Heart left ventricle (tissue), 16 donors: ENCODE measurements around the gene PLEKHM3. TPM values are rescaled to one million over a fixed set of nuclear protein-coding genes. Genes with fewer than 3 reads are reported as not detected.

Experiments
- ATAC-seq, 4 donors: fragments of 200-7000 bp; cut with Tn5 transposase; one replicate each; pipeline ENCODE4 v1.9.1; 2020 to 2022; ENCODE audit warnings: moderate library complexity in 4 of 4, mild to moderate bottlenecking in 3 of 4, moderate number of reproducible peaks in 1 of 4
- DNase-seq, 5 donors: peaks; one replicate each; pipeline ENCODE4 v3.0.0-alpha.2; 2020
- H3K27ac ChIP-seq, 12 donors: fragments of 200-600 bp; sonication (generic) in 4 of 12; one replicate each; pipeline versions ENCODE4 v1.5.0 to v1.8.0; 2016 to 2022; ENCODE audit warnings: mild to moderate bottlenecking in 2 of 12
- H3K27me3 ChIP-seq, 9 donors: fragments of 200-600 bp; sonication (generic) in 2 of 9; one replicate each; pipeline versions ENCODE4 v1.5.1 to v1.8.0; 2016 to 2022; ENCODE audit warnings: mild to moderate bottlenecking in 3 of 9
- H3K36me3 ChIP-seq, 9 donors: fragments of 200-600 bp; sonication (generic) in 2 of 9; one replicate each; pipeline versions ENCODE4 v1.5.0 to v1.8.0; 2018 to 2022; ENCODE audit warnings: mild to moderate bottlenecking in 2 of 9
- H3K4me1 ChIP-seq, 12 donors: fragments of 200-600 bp; sonication (generic) in 4 of 12; one replicate each; pipeline versions ENCODE4 v1.5.0 to v1.8.0; 2016 to 2022; ENCODE audit warnings: mild to moderate bottlenecking in 3 of 12
- H3K4me3 ChIP-seq, 12 donors: fragments of 200-600 bp; sonication (generic) in 4 of 12; one replicate each; pipeline versions ENCODE4 v1.5.0 to v1.8.0; 2017 to 2022; ENCODE audit warnings: mild to moderate bottlenecking in 9 of 12, moderate library complexity in 4 of 12
- H3K9me3 ChIP-seq, 12 donors: fragments of 200-600 bp; sonication (generic) in 4 of 12; one replicate each; pipeline versions ENCODE4 v1.5.0 to v1.8.0; 2016 to 2022; ENCODE audit warnings: mild to moderate bottlenecking in 1 of 12
- CTCF ChIP-seq, 12 donors: fragments of 200-600 bp; sonication (generic) in 4 of 12; IDR thresholded peaks; one replicate each; pipeline versions ENCODE4 v1.5.0 to v1.8.0; 2018 to 2022; ENCODE audit warnings: antibody characterized with exemption in 12 of 12, mild to moderate bottlenecking in 5 of 12
- POLR2A ChIP-seq, 2 donors: fragments of 450-650 bp; IDR thresholded peaks; one replicate each; pipeline ENCODE4 v1.6.1; 2017; ENCODE audit warnings: antibody characterized with exemption in 2 of 2, mild to moderate bottlenecking in 2 of 2, moderate library complexity in 2 of 2
- whole genome bisulfite sequencing, 4 donors: extraction: QIAGEN DNeasy Blood & Tissue Kit in 2 of 4; methylation state at CpG; one replicate each; pipeline versions ENCODE4 v1.1.5 to v1.1.7; 2013 to 2018; 5-methylcytosine and 5-hydroxymethylcytosine counted together
- intact Hi-C, 10 donors: fragments of 100-400 bp; cut with DNase I; formaldehyde crosslinking; loops; one replicate each; pipeline versions ENCODE4 v1.11.1 to v1.14.2; 2022
- polyA plus RNA-seq, 2 donors: library from polyadenylated mRNA; stranded (reverse); fragments of 200-250 nt; gene quantifications; one replicate each; pipeline ENCODE4 v1.2.3, GENCODE V29; 2013
- total RNA-seq, 9 donors: library from RNA; depleted of rRNA in 2 of 9; stranded (reverse); fragments of >200 nt in 2 of 9; fragmentation: NEBNext Ultra II Directional in 3 of 9; extraction: Animal tissue kit (Norgen Biotek cat#: 25700) in 3 of 9; gene quantifications; one replicate each; pipeline versions ENCODE4 v1.1.0 to v1.2.4, GENCODE V29; 2016 to 2023
- donor health status: ischemic (EF 13 %, LVEDD 7.1; RV severe dilation, severe dysfunction).
- donor health status: healthy with polysubstance abuse.
- donor health status: DM: no; HTN: yes; CAD: no.
- donor health status: DM: no; HTN: no; CAD: no.
- donor health status: ischemic (EF 25% LVEDD 6.9; RV normal size, moderate dysfunction).
- donor health status: ischemic (EF 25% LVEDD 5.7; RV mildly dilated, moderate dysfunction).
- donor health status: healthy.
- donor health status: DM: yes; HTN: yes; CAD: no.
- donor health status: ischemic (EF 35%, LVEDD 5.7; RV mildly dilated, moderate dysfunction).
- donor health status: nonischemic (EF 11% LVEDD 7.7; RV severe dilation, severe dysfunction).
- donor health status: DM: yes; HTN: yes; CAD: no.
- donor health status: PGD.
- donor health status: ischemic (EF 29% LVEDD 5.4; RV normal size, mild dysfunction).
- donor health status: nonischemic (EF 23%, LVEDD 6.1; RV moderate dilation, normal function).

The PLEKHM3 gene
- total and polyA plus RNA-seq, 11 donors, result 5.2 to 28.3 (median 17.0) TPM

- Histone ChIP-seq H3K27me3 (no peaks in the 10 kb centered on the region), H3K27ac (peak overlapping the region in 10 of 12 donors; percentile 0 to 64 (median 54)), H3K4me3 (no peak overlapping the region), H3K36me3 (peaks cover 0 to 11% (median 3%) of the 10 kb centered on the region in 9 donors), H3K9me3 (no peaks in the 10 kb centered on the region), H3K4me1 (peaks cover 4 to 53% (median 24%) of the 10 kb centered on the region in 12 donors)
- TF ChIP-seq POLR2A (IDR thresholded peaks at IDR 0.05) (no peak), CTCF (IDR thresholded peaks at IDR 0.05) (no peak)
- 71 to 80% (median 74%) methylated on average over 8 of the region's 8 CpGs for WGBS, 4 donors
- ATAC-seq (peak in 3 of 4 donors; percentile 19 to 37 (median 25)), DNase-seq (no peak)
- intact Hi-C loops, result no loop called here
Measured at GRCh38 chr2:207939342-207940108, 85.8 kb downstream of the PLEKHM3 start.

GRCh38 chr2:207938886-207939285, 86.4 kb downstream of the PLEKHM3 start:
- Histone ChIP-seq H3K27ac (peak overlapping the region in 10 of 12 donors; percentile 0 to 64 (median 54)), H3K27me3 (no peaks in the 10 kb centered on the region), H3K4me3 (no peak overlapping the region), H3K4me1 (peaks cover 4 to 59% (median 26%) of the 10 kb centered on the region in 12 donors), H3K9me3 (no peaks in the 10 kb centered on the region), H3K36me3 (peaks cover 0 to 5% (median 0%) of the 10 kb centered on the region in 9 donors)
- WGBS, 4 donors, result 59 to 77% (median 69%) methylated on average over 4 of the region's 4 CpGs
- DNase-seq (peak in 1 of 5 donors; percentile 39), ATAC-seq (peak; percentile 57 to 75 (median 68))
- TF ChIP-seq CTCF (IDR thresholded peaks at IDR 0.05) (no peak), POLR2A (IDR thresholded peaks at IDR 0.05) (no peak)
- intact Hi-C loops, result no loop called here

- WGBS, 4 donors, result 65 to 74% (median 71%) methylated on average over 4 of the region's 4 CpGs
- Histone ChIP-seq H3K4me1 (peaks cover 4 to 64% (median 27%) of the 10 kb centered on the region in 12 donors), H3K27ac (peak overlapping the region in 9 of 12 donors; percentile 0 to 59 (median 53)), H3K9me3 (no peaks in the 10 kb centered on the region), H3K27me3 (no peaks in the 10 kb centered on the region), H3K4me3 (no peak overlapping the region), H3K36me3 (peaks cover 0 to 5% (median 0%) of the 10 kb centered on the region in 9 donors)
- TF ChIP-seq POLR2A (IDR thresholded peaks at IDR 0.05) (no peak), CTCF (IDR thresholded peaks at IDR 0.05) (no peak)
- DNase-seq (no peak), ATAC-seq (no peak)
- intact Hi-C loops, result no loop called here
Measured at GRCh38 chr2:207938415-207938814, 86.9 kb downstream of the PLEKHM3 start.

GRCh38 chr2:207937823-207938222, 87.5 kb downstream of the PLEKHM3 start:
- H3K4me1 ChIP-seq, result peaks cover 4 to 66% (median 28%) of the 10 kb centered on the region in 12 donors

More at GRCh38 chr2:207937823-207938222, 87.5 kb downstream of the PLEKHM3 start:
- no peak for DNase-seq
- Histone ChIP-seq H3K4me3 (no peak overlapping the region), H3K36me3 (peaks cover 0 to 5% (median 0%) of the 10 kb centered on the region in 9 donors), H3K9me3 (no peaks in the 10 kb centered on the region), H3K27me3 (no peaks in the 10 kb centered on the region), H3K27ac (peak overlapping the region in 7 of 12 donors; percentile 0 to 59 (median 53))
- WGBS, 4 donors, result 64 to 72% (median 67%) methylated on average over 2 of the region's 2 CpGs
- ATAC-seq, result no peak
- TF ChIP-seq CTCF (IDR thresholded peaks at IDR 0.05) (no peak), POLR2A (IDR thresholded peaks at IDR 0.05) (no peak)
- intact Hi-C loops, result no loop called here
